Left renal pelvis (tissue), 4 donors: ENCODE data around the gene GLRB. TPM values are rescaled to one million over a fixed set of nuclear protein-coding genes. Genes with fewer than 3 reads are reported as not detected.

Experiments
- polyA plus RNA-seq, 4 donors: library from polyadenylated mRNA; unstranded; fragments of 120-200 nt; gene quantifications; one replicate each; pipeline ENCODE4 v1.2.1, GENCODE V29; 2013; ENCODE audit not compliant: insufficient read length in 4 of 4

The GLRB gene
- polyA plus RNA-seq, 4 donors: 4.6 to 15.5 (median 12.0) TPM

Other genes starting within 250 kb of the GLRB start
- gene PDGFC, start 104.4 kb upstream of the GLRB start, polyA plus RNA-seq: 10 to 100 TPM; 43.0 to 88.6 (median 70.0) TPM
- gene GRIA2, start 144.6 kb downstream of the GLRB start, polyA plus RNA-seq: 1 to 10 TPM; 1.0 to 1.9 (median 1.7) TPM